ENCODE data around the gene SLC44A2. TPM values are rescaled to one million over a fixed set of nuclear protein-coding genes. Genes with fewer than 3 reads are reported as not detected.

Gene SLC44A2
- total and polyA plus RNA-seq, 2 of the 8 experiments (the other 6 are each of a cell fraction or from before 2014, with no cell fraction given), result 105 to 120 TPM

GRCh38 chr19:10625003-10625761 lies at the start of gene SLC44A2 (continued):
- TF ChIP-seq, protein P1, sequence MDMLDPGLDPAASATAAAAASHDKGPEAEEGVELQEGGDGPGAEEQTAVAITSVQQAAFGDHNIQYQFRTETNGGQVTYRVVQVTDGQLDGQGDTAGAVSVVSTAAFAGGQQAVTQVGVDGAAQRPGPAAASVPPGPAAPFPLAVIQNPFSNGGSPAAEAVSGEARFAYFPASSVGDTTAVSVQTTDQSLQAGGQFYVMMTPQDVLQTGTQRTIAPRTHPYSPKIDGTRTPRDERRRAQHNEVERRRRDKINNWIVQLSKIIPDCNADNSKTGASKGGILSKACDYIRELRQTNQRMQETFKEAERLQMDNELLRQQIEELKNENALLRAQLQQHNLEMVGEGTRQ (IDR thresholded peaks at IDR 0.05; ENCODE audit: low read length), result no peak
- TF ChIP-seq HDAC6 (IDR thresholded peaks at IDR 0.05; ENCODE audit: low read depth, low read length), result no peak
- TF ChIP-seq CHD7 (IDR thresholded peaks at IDR 0.05; ENCODE audit: insufficient replicate concordance, low read length), result no peak
- no peak for TF ChIP-seq ATF2 (IDR thresholded peaks at IDR 0.05; ENCODE audit: low read length)
- TF ChIP-seq TBP (IDR thresholded peaks at IDR 0.05; ENCODE audit: low read depth, low read length), result peak; percentile 81; the same call in 1 of the 2 replicates
- TF ChIP-seq SP4 (IDR thresholded peaks at IDR 0.05; ENCODE audit: low read length), result no peak
- no peak for TF ChIP-seq KDM5A (IDR thresholded peaks at IDR 0.05; ENCODE audit: low read length)

All from H1 (cell line).